GM19043 (cell line): ENCODE results near the gene MYBBP1A.

ENCODE experiments used
- ATAC-seq: cut with Tn5 transposase; IDR thresholded peaks from one replicate; pipeline ENCODE4 v1.9.1; 2021; ENCODE audit warnings: low read depth; ENCODE audit not compliant: unreplicated experiment

Gene MYBBP1A

GRCh38 chr17:4523946-4524345 lies 31.2 kb downstream of the MYBBP1A start:
- ATAC-seq, result no peak

- ATAC-seq, result no peak
Observed at GRCh38 chr17:4522661-4523060, 32.5 kb downstream of the MYBBP1A start.

DNA sequence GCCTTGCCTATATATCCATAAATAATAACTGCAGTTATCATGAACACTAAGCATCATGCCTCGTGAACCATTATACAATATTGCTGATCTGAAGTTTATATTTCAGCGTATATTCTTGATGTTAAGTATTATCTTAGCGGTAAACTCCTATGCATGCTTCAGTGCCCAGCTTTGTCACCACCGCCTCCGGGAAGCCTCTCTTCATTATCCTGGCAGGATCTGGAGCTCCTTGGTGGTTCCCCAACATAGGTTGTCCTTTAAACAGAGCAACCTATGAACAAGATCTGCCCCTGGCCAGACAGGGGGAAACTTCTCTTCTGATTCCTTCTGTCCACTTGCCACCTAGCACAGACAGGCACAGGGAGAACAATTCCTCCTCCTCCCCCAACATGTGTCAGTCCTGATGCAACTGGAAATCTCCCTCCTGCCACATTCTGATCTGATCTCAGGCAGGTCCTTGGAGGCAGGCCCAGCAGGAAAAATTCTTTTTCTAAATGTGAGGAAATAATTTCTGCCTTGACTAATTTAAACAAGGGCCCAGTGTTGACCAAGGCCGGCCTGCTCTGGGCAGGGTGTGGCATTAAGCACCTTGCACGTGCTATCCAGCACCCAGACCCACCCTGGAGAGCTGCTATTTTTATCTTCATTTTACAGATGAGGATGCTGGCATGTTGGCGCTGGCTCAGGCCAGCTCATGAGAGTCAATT lies 34.1 kb downstream of the MYBBP1A start:
- no peak for ATAC-seq

- no peak for ATAC-seq
Observed at GRCh38 chr17:4520060-4520893, 34.9 kb downstream of the MYBBP1A start.

GRCh38 chr17:4519361-4519788 lies 35.8 kb downstream of the MYBBP1A start:
- ATAC-seq, result no peak

DNA sequence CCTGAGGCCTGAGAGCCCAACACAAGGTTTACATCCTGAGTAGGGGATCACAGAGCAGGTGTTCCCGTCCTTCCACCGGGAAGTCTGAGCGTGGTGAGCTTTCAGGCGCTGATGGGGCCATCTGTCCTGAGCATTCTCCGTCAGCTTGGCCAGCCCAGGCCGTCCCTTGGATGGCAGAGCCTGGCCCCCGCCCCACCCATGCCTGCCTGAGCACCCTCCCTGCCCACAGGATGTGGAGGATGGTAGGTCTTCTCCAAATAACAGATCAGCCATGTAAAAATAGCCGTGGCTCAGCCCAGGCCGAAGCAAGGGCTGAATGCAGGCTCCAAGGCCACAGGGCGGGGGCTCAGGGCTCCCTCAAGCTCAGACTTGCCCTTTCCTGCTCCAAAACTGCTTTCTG lies 36.3 kb downstream of the MYBBP1A start:
- ATAC-seq, result no peak

DNA sequence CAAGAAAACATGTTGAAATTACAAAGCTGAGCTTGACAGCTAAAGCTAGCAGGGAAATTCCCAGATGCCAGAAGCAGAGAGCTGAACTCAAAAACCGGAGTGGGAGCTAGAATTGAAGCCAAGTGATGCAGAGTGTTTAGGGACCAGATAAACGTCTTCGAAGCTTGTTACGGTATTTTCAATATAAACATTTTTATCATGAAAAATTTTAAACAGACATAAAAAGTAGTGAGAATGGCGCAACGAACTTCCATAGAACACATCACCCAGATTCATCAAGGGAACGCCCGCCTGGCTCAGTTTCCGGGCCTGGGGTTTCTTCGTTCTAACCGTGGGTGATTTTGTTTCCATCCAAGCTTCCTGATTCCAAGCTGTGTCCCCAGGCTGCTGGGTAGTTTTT lies 38.4 kb downstream of the MYBBP1A start:
- no peak for ATAC-seq

DNA sequence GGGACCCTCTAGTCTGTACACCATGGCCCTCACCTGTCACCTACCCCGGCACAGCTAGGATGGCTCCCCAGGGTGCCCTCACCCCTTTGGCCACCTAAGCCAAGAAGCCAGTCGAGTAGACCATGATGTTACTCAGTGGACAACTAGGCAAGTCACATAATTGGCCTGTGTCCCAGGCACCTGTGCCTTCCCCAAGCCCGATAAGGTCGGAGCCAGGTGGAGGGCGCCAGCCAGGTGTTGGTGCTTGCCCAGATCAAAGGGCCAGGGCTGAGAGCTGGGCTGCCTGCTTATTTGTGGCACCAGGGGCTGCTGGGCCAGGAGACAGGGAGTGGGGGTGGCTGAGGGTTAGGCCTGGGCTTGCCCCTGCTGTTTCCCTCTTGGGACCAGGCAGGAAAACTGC lies 39.7 kb downstream of the MYBBP1A start:
- no peak for ATAC-seq

- ATAC-seq, result no peak
Observed at GRCh38 chr17:4514779-4515178, 40.4 kb downstream of the MYBBP1A start.

GRCh38 chr17:4514206-4514605 lies 41.0 kb downstream of the MYBBP1A start:
- no peak for ATAC-seq

GRCh38 chr17:4513113-4514032 lies 41.8 kb downstream of the MYBBP1A start:
- ATAC-seq, result no peak

DNA sequence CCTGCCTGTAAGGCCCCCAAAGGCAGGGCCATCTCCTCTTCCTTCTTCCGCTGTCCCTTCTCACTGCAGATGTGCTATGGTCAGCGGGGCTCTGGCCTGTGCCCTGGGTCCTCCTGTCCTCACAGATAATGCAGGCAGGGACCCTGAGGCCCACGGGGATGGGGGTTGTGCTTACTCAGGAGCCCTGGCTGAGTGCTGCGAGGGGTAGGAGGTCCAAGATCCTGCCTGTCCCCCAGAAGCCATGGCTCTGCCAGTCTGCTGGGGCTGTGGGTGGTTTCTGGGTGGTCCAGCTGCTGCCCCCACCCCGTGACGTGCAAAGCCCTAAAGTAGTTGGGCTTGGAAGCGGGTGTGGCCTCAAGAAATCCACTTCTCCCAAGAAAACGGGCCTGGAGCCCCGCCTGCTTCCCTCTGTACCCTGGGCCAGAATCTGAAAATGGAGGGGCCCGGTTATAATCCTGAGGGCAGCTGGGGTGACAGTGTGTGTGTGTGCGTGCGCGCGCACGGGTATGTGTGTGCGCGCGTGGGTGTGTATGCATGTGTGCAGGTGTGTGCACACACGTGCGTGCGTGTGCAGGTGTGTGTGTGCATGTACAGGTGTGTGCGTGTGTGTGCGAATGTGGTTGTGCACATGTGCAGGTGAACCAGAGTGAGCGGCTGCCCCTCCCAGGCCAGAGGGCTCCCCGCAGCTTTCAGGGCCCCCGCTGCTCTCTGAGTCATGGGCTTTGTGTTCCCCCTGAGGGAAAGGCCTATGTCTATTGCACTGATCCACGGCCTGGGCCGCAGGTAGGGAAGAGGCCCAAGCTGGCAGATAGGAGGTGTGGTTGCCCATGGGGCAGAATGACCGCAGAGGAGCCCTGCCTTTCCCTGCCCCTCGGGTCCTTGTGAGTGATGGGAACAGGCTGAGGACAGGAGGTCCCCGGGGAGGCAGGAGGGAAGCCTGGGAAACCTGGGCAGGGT lies 42.8 kb downstream of the MYBBP1A start:
- no peak for ATAC-seq

- no peak for ATAC-seq
Observed at GRCh38 chr17:4511199-4511932, 43.8 kb downstream of the MYBBP1A start.

DNA sequence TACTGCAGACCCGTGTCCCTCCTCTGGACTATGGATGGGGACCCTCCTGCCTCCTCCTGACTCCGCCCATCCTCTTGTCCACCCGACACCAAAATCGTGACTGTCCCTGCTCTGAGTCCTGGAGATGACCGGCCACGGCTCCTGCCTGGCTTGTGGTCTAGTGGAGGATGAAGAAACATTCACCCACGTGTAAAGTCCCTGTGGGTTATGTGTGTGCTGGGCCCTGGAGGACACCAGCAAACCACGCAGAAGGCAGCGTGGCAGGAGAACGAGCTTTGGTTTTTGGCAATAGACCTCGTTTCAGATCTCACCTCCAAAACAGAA lies 44.6 kb downstream of the MYBBP1A start:
- no peak for ATAC-seq

DNA sequence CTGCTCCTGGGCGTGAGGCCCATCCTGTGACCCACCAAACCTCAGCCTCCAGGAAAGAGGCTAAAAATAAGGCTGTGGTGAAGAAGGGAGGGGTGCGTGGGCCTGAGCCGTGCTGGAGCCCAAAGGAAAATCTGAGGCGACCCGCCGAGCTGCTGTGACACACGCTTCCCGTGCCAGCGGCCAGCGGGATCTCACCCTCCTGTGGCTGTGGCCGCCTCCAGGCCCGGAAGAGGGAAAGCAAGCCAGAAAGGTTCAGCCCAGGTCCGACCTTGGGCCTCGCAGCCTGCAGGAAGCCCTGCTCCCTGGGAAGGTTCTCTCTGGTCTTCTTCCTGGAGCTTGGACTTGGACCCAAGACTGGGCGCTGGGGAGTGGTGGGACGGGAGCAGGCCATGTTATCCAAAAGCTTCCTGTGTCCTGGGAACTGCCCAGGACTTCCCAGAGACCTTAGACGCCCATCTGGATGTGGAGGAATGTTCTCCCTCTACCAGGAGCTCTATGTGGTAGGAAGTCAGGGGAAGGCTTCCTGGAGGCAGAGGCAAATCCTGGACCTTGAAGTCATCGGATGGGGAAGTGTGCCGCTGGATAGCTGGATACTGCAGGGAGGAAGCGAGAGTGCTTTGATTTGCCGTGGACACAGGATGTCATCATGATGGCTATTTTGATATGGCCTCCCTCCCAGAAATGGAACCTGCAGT lies 45.1 kb downstream of the MYBBP1A start:
- no peak for ATAC-seq

DNA sequence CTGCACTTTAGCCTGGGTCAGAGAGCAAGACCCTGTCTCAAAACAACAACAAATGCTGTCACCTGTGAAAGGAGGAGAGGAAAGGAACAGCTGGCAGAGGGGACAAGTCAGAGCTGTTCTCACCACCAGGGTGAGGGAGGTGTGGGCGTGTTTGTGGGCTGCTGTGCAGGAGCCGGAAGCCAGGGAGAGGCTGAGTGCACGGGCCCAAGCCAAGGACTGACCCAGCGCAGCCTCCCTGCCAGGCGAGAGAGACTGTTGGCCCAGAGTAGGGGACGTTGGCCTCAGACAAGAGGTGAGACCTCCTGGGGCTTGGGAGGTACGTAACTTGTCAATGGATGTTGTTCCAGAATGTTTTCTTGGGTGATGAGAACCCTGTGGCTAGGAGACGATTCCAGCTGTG lies 45.8 kb downstream of the MYBBP1A start:
- no peak for ATAC-seq

DNA sequence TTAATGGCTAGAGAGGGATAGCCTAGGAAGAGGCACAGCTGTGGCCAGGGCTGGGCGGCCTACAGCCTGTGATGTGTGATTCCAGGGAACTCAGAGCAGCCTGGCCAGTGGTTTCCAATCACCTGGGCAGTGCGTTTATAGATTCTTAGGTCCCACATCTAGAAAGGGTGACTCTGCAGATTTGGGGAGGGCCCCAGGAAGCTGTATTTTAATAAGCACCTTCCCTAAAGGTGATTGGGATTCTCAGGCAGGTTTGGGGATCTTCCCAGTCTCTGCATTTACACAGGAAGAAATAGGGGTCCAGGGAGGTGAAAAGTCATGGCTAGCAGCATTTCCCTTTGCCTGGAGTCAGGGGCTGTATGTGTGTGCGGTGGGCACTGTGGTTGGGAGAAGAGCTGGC lies 47.0 kb downstream of the MYBBP1A start:
- no peak for ATAC-seq

DNA sequence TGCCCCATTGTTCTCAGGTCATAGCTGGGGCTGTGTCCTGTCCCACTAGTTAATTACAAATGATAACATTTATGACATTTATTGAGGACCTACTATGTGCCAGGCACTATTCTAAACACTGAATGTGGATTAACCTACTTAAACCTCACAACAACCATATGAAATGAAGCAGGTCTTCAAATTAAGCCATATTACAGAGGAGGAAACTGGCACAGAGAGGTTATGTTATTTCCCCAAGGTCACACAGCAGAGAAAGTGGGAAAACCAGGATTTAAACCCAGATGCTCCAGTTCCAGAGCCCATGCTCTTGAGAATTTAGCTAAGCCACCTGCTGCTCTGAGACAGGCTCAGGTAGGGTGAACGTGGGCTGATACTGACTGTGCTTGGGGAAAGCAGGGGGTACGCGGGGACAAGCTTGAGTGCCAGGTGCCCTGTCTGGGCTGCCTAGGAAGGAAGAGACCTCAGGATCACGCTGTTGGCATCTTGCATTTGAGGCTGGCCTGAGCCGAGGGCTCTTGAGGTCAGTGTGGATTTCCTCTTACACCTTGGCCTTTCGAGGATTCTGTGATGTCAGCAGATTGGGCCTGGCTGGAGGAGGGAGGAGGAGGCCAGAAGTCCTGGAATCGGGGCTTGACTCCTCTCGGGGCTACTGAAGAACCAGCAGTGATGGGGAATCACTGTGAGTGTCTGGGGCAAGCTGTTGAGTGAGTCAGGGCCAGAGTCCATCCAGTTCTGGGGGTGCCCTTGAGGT lies 47.6 kb downstream of the MYBBP1A start:
- ATAC-seq, result no peak
